ENCODE results near the gene GRIK5. TPM values are rescaled to one million over a fixed set of nuclear protein-coding genes. Genes with fewer than 3 reads are reported as not detected.

The GRIK5 gene
- total and polyA plus RNA-seq, 2 donors (not counting 3 experiments of a cell fraction or from before 2014, with no cell fraction given), result 0.80 to 2.2 TPM

DNA sequence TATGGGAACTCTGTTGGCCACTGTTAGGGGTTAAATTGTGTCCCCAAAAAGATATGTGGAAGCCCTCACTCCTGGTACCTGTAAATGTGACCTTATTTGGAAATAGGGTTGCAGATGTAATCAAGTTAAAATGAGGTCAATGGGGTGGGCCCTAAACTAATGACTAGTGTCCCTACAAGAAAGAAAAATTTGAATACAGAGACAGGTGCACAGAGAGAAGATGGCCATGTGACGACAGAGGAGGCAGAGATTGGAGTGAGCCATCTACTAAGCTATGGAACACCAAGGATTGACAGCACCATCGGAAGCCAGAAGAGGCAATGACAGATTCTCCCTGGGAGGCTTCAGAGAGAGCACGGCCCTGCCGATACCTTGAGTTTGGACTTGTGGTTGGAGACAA lies 45.7 kb upstream of the GRIK5 start:
- TF ChIP-seq FOS (IDR thresholded peaks at IDR 0.05; ENCODE audit: borderline replicate concordance, insufficient read depth, low read length), result no peak
- no peak for TF ChIP-seq CTCF (IDR thresholded peaks at IDR 0.05; ENCODE audit: extremely low read depth in 1 of 2, insufficient read depth in 1 of 2, low read depth in 1 of 2, low read length in 2 of 2)
- TF ChIP-seq POLR2AphosphoS5 (IDR thresholded peaks at IDR 0.05; ENCODE audit: insufficient read depth, low read depth, low read length), result no peak
- TF ChIP-seq POLR2A (IDR thresholded peaks at IDR 0.05; ENCODE audit: low read depth, low read length), result no peak
- FAIRE-seq (no peak), DNase-seq (ENCODE audit: low read depth, low spot score) (no peak)
- Histone ChIP-seq H3K4me3 (replicated peaks in 1 of 3; ENCODE audit: insufficient read depth in 1 of 3, low read depth in 1 of 3, low read length in 3 of 3) (no peak overlapping the region), H3K9me1 (replicated peaks; ENCODE audit: control insufficient read depth, extremely low read depth, insufficient read depth, low read length) (no peaks in the 10 kb centered on the region), H3K9ac (replicated peaks; ENCODE audit: extremely low read depth, insufficient read depth, low read length) (no peak overlapping the region), H3K27me3 (ENCODE audit: control insufficient read depth in 2 of 2, insufficient read depth in 2 of 2, low read length in 2 of 2) (no peaks in the 10 kb centered on the region), H3K9me3 (replicated peaks; ENCODE audit: control insufficient read depth, insufficient read depth, low read length) (no peaks in the 10 kb centered on the region), H3K4me2 (ENCODE audit: insufficient read depth, low read length) (no peak overlapping the region), H3K36me3 (ENCODE audit: control insufficient read depth in 2 of 2, extremely low read depth in 1 of 2, insufficient read depth in 2 of 2, low read length in 2 of 2) (peaks cover 0 to 2% of the 10 kb centered on the region in 2 experiments), H3K27ac (ENCODE audit: insufficient read depth, low read depth, low read length) (no peak overlapping the region), H3K4me1 (ENCODE audit: control insufficient read depth, extremely low read depth, insufficient read depth, low read length) (peaks cover 30% of the 10 kb centered on the region), H4K20me1 (replicated peaks; ENCODE audit: control insufficient read depth, extremely low read depth, insufficient read depth, low read length) (no peaks in the 10 kb centered on the region), H2AFZ (ENCODE audit: low read depth, low read length) (no peak overlapping the region), H3K79me2 (ENCODE audit: control insufficient read depth, insufficient read depth, low read length) (no peaks in the 10 kb centered on the region)
- POLR2A ChIA-PET, result no interaction called here
- dilution Hi-C loops (cut with MboI; ENCODE audit: extremely low pct_ligation_motif_present, low sequenced_read_pairs) (no loop called here), intact Hi-C loops (cut with micrococcal nuclease) (no loop called here)
- CTCF ChIA-PET, result no interaction called here
- BruUV-seq (replicated peaks), result no TSS peak

DNA sequence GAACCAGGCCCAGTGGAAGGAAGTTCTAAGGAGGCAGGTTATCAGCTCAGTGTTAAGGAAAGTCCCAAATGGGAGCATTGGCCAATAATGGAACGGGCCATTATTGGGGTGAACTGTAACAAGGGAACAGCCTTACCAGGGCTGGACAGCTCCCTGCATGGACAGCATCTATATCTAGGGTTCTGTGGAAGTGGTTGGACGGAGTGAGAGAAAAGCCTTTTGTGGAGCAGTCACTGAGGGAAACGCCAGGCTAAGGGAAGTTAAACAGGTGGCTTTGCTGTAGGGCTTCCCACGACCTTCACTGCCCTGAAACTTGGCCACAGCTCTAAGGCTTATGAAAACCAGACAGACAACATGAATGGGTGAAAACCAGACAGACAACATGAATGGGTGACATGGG lies 45.2 kb upstream of the GRIK5 start:
- no peak for FAIRE-seq
- Histone ChIP-seq H3K27ac (ENCODE audit: insufficient read depth, low read depth, low read length) (no peak overlapping the region), H3K27me3 (ENCODE audit: control insufficient read depth in 2 of 2, insufficient read depth in 2 of 2, low read length in 2 of 2) (no peaks in the 10 kb centered on the region), H3K9ac (replicated peaks; ENCODE audit: extremely low read depth, insufficient read depth, low read length) (no peak overlapping the region), H3K36me3 (ENCODE audit: control insufficient read depth in 2 of 2, extremely low read depth in 1 of 2, insufficient read depth in 2 of 2, low read length in 2 of 2) (peaks cover 0 to 2% of the 10 kb centered on the region in 2 experiments), H2AFZ (ENCODE audit: low read depth, low read length) (no peak overlapping the region), H4K20me1 (replicated peaks; ENCODE audit: control insufficient read depth, extremely low read depth, insufficient read depth, low read length) (no peaks in the 10 kb centered on the region), H3K79me2 (ENCODE audit: control insufficient read depth, insufficient read depth, low read length) (no peaks in the 10 kb centered on the region), H3K9me3 (replicated peaks; ENCODE audit: control insufficient read depth, insufficient read depth, low read length) (no peaks in the 10 kb centered on the region), H3K9me1 (replicated peaks; ENCODE audit: control insufficient read depth, extremely low read depth, insufficient read depth, low read length) (no peaks in the 10 kb centered on the region), H3K4me2 (ENCODE audit: insufficient read depth, low read length) (no peak overlapping the region), H3K4me3 (replicated peaks in 1 of 3; ENCODE audit: insufficient read depth in 1 of 3, low read depth in 1 of 3, low read length in 3 of 3) (no peak overlapping the region), H3K4me1 (ENCODE audit: control insufficient read depth, extremely low read depth, insufficient read depth, low read length) (peaks cover 29% of the 10 kb centered on the region)
- intact Hi-C loops (cut with micrococcal nuclease), result no loop called here
- TF ChIP-seq POLR2AphosphoS5 (IDR thresholded peaks at IDR 0.05; ENCODE audit: insufficient read depth, low read depth, low read length) (no peak), EZH2 (IDR thresholded peaks at IDR 0.05; ENCODE audit: borderline replicate concordance, low read depth, low read length, severe bottlenecking) (no peak), FOS (IDR thresholded peaks at IDR 0.05; ENCODE audit: borderline replicate concordance, insufficient read depth, low read length) (no peak), MYC (IDR thresholded peaks at IDR 0.05; ENCODE audit: low read depth, low read length) (no peak), JUN (IDR thresholded peaks at IDR 0.05; ENCODE audit: borderline replicate concordance, insufficient read depth, insufficient read length, low read depth) (no peak), CTCF (IDR thresholded peaks at IDR 0.05; ENCODE audit: extremely low read depth in 1 of 2, insufficient read depth in 1 of 2, low read depth in 1 of 2, low read length in 2 of 2) (no peak), POLR2A (IDR thresholded peaks at IDR 0.05; ENCODE audit: low read depth, low read length) (no peak)
- TF ChIP-seq, protein P1, sequence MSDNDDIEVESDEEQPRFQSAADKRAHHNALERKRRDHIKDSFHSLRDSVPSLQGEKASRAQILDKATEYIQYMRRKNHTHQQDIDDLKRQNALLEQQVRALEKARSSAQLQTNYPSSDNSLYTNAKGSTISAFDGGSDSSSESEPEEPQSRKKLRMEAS (IDR thresholded peaks at IDR 0.05; ENCODE audit: insufficient read depth, insufficient read length), result no peak
- DNase-seq (ENCODE audit: low read depth, low spot score), result peak; percentile 31
- CTCF ChIA-PET, result interaction anchor here (0.7 to 4.1 kb wide), 7 partner anchors 9 to 285 kb away, joined by 3 to 31 read pairs (median 12); partner anchors contain the start of genes GSK3A and POU2F2
- dilution Hi-C loops (cut with MboI; ENCODE audit: extremely low pct_ligation_motif_present, low sequenced_read_pairs), result no loop called here
- no TSS peak for BruUV-seq (replicated peaks)
- POLR2A ChIA-PET, result no interaction called here

All from endothelial cell of umbilical vein (primary cell).